KOPT-K1 (cell line): Measurements from ENCODE around the gene LARP4.
"Not testable (repeated sequence)": the region's sequence is repeated elsewhere in the genome, so short reads cannot be mapped to it uniquely, and the experiment has no call there.

Experiments used
- H3K27ac ChIP-seq: fragments of 200-600 bp; sonication (generic); 2 replicates; pipeline ENCODE4 v1.5.1; 2016; ENCODE audit warnings: antibody characterized with exemption, mild to moderate bottlenecking, low read depth, low read length; ENCODE audit not compliant: poor library complexity, severe bottlenecking
- H3K36me3 ChIP-seq: fragments of 200-600 bp; sonication (generic); 2 replicates; pipeline ENCODE4 v1.5.1; 2017; ENCODE audit warnings: antibody characterized with exemption, mild to moderate bottlenecking, low read length, moderate library complexity; ENCODE audit not compliant: insufficient read depth
- H3K9me3 ChIP-seq: fragments of 200-600 bp; sonication (generic); 2 replicates; pipeline ENCODE4 v1.5.1; 2017; ENCODE audit warnings: antibody characterized with exemption, low read length, mild to moderate bottlenecking; ENCODE audit not compliant: insufficient read depth, poor library complexity, severe bottlenecking

Gene LARP4

DNA sequence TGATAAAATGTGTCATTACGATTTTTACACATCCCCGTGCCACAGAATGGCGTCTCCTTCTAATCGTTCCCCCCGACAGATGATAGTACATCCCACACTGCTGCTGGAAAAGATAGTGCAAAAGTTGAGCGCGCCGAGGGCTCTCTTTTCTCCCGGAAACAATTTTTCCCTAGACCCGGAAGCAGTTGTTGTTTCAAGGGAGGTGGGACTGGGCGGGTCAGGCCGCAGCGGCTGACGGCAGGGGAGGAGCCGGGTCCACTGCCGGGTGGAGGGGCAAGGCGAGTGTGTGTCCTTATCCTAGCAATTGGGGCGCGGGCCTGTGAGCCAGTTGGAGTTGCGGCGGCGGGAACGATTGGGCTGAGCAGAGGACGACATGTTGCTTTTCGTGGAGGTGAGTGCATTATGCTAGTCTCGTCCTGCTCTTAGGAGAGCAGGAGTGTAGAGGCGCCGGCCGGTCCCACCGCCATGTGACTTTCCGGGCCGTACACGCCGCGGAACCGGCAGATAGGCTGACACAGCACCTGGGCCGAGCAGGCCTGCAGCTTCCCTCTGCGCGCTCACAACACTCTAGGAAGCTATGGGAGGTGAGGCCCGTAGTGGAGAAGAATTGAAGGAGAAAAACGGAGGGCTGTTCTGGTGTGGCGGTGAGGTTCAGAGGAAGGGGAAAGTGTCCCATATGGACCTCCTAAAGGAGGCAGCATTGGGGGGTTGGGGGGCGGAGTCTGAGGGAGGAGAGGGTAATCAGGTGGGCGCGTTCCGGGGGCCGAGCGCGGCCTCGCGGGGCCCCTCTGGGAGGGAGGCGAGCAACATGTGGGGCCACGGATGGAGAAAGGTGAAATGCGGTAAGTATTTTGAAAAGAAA, at the start of gene LARP4:
TSS of gene LARP4 (plus strand) at position 248 of the 862 bp plus-strand sequence. CDS start at position 374, 126 bp downstream.
- Histone ChIP-seq H3K27ac (peak within 1 kb of the TSS; percentile 84), H3K9me3 (no peaks in the 10 kb centered on the region), H3K36me3 (peaks cover 11% of the 10 kb centered on the region; the same call in 1 of the 2 replicates)

DNA sequence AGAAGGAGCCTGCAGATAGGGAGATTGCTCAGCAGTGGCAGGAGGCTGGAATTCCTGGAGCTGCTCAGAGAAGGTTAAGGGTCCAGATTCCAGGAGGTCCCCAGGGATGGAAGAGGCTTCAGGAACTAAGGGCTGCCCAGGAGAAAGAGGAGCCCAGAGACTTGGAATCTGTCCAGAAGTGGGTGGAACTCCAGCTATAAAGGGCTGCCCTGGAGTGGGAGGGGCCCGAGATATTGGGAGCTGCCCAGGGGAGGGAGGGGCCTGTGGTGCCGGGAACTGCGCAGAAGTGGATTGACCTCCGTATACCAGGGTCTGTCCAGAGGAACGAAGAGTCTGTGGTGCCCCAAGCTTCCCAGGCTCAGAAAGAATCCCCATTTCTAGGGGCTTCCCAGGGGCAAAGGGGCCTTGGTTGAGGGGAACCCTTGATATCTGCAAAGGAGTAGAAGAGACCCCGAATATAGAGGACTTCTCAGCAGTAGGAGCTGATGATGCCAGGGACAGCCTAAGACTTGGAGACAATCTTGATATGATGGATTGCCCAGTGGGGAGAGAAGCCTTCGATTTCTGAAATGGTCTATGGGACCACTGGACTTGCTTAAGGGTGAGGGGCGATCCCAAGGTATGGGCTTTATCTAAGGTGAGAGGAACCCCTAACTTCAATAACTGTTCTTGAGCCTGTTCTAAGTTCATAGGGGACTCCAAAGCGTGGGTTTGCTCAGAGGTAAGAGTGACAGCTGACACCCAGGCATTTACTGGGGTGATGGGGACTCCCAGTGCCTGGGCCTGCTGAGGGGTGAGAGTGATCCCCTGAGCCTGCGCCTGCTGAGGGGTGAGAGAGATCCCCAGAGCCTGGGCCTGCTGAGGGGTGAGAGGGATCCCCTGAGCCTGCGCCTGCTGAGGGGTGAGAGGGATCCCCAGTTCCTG, 49.3 kb upstream of the LARP4 start:
- H3K9me3 ChIP-seq, result no peaks in the 10 kb centered on the region
- H3K27ac ChIP-seq, result no peak overlapping the region
- H3K36me3 ChIP-seq, result no peaks in the 10 kb centered on the region

DNA sequence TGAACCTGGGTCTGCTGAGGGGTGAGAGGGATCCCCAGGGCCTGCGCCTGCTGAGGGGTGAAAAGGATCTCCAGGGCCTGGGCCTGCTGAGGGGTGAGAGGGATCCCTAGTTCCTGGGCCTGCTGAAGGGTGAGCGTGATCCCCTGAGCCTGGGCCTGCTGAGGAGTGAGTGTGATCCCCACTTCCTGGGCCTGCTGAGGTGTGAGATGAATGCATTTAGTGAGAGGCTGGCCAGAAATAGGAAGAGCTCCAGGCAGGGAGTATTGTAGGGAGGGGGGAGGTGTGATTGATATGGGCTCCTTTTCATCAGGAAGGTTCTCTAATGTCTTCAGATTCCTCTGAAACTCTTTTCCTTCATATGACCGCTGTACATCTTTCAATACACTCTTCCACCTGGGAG, 47.3 kb upstream of the LARP4 start:
- peak overlapping the region; percentile 83 for H3K27ac ChIP-seq

DNA sequence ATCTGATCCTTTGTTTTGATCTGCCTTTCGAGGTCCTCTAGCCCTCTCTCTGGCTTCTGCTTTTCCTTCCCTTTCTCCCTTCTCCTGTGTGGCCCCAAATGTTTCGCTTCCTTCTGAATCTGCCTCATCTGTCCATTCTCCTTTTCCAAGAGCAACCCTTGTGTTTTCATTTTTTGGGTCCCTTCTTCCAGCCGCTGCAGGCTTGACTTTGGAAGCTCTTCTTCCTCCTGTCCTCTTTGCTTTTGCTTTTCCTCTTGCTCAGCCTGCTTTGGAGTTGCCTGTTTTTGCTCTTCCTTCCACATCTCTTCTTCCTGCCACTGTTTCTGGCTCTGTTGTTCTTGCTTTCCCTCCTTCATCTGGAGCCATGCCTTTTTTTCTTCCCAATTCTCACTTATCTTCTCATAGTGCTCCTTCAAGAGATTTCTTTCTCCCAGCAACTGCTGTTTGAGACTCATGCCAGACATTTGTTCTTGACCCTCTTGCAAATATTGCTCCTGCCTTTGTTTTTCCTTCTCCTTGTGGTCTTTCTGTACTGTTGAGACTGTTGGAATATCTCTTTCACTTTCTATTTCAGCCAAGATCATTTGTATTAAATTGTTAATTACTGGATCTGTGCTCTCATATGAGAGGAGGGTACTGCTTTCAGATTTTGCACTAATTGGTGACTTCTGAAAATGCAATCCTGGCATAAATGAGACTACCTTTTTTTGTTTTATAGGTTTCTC, 46.7 kb upstream of the LARP4 start:
- no peaks in the 10 kb centered on the region for H3K9me3 ChIP-seq
- H3K27ac ChIP-seq, result peak overlapping the region; percentile 83
- H3K36me3 ChIP-seq, result no peaks in the 10 kb centered on the region

More for the DNA sequence above, 47.3 kb upstream of the LARP4 start:
- no peaks in the 10 kb centered on the region for H3K9me3 ChIP-seq
- H3K36me3 ChIP-seq, result no peaks in the 10 kb centered on the region

DNA sequence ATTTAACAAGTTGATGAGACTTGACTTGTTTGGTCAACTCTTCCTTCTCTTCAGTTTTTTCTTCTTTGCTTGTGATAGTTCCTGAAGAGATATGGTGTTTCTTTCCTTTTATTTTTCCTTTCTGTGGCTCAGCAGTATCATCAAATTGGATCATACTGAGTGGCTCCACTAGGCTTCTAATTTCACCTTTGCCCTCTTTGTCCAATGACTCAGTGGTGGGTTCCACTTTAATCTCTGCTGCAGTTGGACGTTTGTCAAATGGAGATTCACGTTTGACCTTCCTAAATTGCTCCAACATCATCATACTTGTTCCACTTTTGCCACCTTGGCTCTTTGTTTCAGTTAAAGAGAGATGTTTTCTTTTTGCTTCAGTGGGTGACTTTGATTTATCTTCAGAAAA, 45.8 kb upstream of the LARP4 start:
- Histone ChIP-seq H3K27ac (peak overlapping the region; percentile 83), H3K9me3 (no peaks in the 10 kb centered on the region), H3K36me3 (no peaks in the 10 kb centered on the region)

DNA sequence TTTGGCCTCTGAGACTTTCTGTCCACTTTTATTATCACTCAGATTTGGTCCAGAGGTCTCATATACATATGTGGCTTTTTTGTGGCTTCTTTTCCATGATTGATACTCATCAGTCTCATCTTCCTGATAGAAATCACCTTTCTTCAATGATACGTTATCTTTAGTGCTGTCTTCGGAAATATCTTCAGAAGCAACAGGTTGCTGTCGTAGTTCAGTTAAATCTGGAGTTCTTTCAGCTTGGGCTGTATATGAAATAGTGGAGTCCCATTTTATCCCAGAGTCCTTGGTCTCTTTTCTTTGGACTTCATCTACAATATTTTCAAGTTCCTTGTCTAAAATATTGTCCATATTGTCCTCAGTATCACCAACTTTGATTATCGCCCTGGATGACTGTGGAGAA, 45.3 kb upstream of the LARP4 start:
- H3K9me3 ChIP-seq, result no peaks in the 10 kb centered on the region
- H3K36me3 ChIP-seq, result no peaks in the 10 kb centered on the region
- no peak overlapping the region for H3K27ac ChIP-seq

DNA sequence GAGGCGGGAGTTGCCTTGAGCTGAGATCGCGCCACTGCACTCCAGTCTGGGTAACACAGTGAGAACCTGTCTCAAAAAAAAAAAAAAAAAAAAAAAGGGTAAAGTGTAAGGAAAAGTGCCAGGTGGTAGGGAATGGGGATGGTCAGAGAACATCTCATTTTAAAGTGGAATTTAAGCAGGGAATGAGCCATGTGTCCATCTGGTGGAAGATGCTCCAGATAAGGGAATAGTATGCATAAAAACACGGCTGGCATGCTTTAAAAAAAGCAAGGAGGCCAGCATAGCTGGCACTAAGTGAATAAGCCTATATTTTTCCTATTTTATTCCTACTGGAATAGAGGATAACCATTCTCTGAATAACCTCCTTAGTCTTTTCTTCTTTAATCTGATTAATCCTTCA, 38.0 kb upstream of the LARP4 start:
- Histone ChIP-seq H3K36me3 (no peaks in the 10 kb centered on the region), H3K9me3 (no peaks in the 10 kb centered on the region), H3K27ac (no peak overlapping the region)

DNA sequence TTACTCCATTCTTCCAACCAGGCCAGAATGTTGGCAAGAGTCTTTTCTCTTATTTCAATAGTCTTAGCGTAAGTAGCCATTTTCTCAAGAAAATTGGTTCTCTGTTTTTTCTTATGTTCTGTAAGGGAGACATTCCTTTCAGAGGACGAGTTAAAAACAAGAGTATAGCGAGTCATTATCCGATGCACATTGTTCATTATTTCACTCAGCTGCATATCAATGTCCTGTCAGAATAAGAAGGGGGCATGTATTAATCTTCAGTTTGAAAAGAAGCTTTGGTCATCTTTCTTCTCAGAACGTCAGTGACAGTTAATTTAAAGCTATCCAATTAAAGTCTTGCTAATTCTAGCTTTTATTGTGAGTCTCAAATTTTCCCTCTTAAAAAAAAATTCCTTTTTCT, 37.5 kb upstream of the LARP4 start:
- H3K9me3 ChIP-seq, result no peaks in the 10 kb centered on the region
- H3K27ac ChIP-seq, result no peak overlapping the region
- H3K36me3 ChIP-seq, result no peaks in the 10 kb centered on the region

DNA sequence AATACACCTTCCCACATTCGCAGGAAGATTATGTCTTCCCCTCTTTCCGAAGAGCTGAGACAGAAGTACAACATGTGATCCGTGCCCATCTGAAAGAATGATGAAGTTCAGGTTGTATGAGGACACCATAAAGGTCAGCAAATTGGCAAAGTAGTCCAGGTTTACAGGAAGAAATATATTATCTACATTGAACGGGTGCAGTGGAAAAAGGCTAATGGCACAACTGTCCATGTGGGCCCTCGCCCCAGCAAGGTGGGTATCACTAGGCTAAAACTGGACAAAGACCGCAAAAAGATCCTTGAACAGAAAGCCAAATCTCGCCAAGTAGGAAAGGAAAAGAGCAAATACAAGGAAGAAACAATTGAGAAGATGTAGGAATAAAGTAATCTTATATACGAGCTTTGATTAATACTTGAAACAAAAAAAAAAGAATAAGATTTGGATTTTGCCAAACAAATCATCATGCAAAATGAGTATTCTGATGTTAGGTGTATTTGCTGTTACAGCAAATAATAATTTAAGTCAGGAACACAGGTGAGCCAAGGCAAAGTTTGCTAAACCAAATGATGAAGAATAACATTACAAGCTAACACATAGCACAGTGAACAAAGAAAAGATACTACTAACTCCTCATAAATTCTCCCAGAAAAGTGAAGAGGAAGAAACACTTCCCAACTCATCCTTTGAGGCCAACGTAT, 34.8 kb upstream of the LARP4 start:
- Histone ChIP-seq H3K9me3 (no peaks in the 10 kb centered on the region), H3K27ac (no peak overlapping the region), H3K36me3 (no peaks in the 10 kb centered on the region)

DNA sequence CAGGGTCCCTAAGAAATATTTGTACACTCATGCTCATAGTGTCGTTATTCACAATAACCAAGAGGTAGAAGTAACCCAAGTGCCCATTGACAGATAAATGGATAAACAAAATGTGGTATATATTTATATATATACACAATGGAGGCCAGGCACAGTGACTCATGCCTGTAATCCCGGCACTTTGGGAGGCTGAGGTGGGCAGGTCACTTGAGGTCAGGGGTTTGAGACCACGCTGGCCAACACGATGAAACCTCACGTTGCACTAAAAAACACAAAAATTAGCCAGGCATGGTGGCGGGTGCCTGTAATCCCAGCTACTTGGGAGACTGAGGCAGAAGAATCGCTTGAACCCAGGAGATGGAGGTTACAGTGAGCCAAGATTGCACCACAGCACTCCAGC, 30.0 kb upstream of the LARP4 start:
- not testable (repeated sequence) for H3K9me3 ChIP-seq, H3K27ac ChIP-seq, H3K36me3 ChIP-seq

DNA sequence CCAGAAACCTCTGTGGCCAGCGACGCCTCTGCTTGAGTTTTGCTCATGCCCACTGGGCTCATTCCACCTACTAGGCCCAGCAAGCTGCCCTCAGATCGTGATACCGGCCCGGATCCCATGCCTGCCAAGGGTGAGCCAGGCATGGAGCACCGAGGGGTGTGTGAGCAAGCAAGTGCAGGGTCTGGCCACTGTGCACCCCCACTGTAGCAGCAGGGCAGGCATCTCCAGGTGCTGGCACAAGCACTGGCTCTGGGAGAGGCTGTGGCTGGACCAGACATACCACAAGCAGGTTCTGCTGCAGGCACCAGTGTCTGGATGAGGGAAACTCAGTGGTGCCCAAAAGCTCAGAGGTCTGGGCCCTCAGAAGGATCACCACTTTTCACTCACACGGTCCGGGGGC, 24.9 kb upstream of the LARP4 start:
- Histone ChIP-seq H3K9me3 (no peaks in the 10 kb centered on the region), H3K27ac (no peak overlapping the region), H3K36me3 (no peaks in the 10 kb centered on the region)

DNA sequence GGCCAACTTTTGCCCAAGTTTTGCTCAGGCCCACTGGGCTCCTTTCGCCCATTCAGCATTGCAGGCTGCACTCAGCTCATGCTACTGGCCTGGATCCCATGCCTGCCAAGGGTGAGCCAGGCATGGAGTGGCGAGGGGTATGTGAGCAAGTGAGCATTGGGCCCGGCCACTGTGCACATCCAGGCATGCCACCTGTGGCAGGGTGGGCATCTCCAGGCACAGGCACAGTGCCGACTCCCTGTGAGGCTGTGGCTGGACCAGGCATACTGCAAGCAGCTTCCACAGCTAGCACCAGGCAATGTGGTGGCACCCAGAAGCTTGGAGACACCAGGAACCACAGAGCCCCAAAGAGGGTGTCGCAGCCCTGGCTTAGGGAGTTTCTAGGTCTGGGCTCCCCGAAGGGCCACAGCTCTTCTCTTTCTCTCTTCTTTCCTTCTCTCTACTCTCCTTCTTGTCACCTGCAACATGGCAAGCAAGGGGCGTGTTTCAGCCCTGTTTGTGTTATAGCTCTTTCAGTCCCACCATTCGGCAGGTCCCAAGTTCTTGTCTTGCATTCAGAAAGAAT, 19.8 kb upstream of the LARP4 start:
- H3K27ac ChIP-seq, result no peak overlapping the region

DNA sequence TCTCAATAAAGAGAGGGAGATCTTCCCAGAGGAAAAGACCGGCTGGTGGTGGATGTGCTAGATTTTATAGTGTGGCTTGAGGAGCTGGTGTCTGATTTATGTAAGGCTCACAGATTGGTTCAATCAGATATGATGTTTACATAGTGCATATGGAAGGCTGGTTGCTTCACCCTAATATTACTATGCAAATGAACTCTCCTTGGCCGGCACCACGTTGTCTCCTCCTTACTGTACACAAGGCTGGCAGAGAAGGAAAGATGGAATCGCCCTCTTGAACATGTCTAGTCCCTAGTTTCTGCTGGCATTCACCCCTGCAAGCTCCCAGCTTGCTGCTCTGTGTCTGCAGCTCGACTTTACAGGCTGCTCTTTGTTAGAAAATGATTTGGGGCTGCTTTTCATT, 13.2 kb upstream of the LARP4 start:
- Histone ChIP-seq H3K36me3 (no peaks in the 10 kb centered on the region), H3K27ac (no peak overlapping the region), H3K9me3 (no peaks in the 10 kb centered on the region)

More for the DNA sequence above, 19.8 kb upstream of the LARP4 start:
- no peaks in the 10 kb centered on the region for H3K9me3 ChIP-seq
- H3K36me3 ChIP-seq, result no peaks in the 10 kb centered on the region

DNA sequence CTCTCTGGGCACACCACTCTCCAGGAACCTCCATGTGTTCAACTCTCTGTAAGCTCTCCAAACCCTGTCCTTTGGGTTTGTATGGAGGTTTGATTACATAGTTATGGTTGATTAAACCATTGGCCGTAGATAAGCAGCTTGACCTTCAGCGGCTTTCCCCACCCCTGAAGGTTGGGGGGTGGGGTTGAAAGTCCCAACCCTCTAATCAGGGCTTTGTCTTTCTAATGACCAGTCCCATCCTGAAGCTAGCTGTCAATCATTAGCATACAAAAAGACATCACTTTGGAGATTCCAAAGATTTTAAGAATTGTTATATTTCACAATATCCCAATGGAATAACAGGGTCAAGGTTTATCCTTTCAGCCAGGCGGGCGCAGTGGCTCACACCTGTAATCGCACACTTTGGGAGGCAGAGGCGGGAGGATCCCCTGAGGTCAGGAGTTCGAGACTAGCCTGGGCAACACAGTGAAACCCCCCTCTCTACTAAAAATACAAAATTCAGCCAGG, 12.7 kb upstream of the LARP4 start:
- no peak overlapping the region for H3K27ac ChIP-seq
- no peaks in the 10 kb centered on the region for H3K9me3 ChIP-seq

More for the DNA sequence above, 12.7 kb upstream of the LARP4 start:
- no peaks in the 10 kb centered on the region for H3K36me3 ChIP-seq
